GM11168 (cell line): ENCODE data around the gene MTUS2.

Experiments
- in situ Hi-C: fragments of 300-500 bp; cut with MboI; formaldehyde crosslinking; loops from one replicate; pipeline ENCODE4 v1.12.0; 2022; ENCODE audit warnings: low sequenced_read_pairs; ENCODE audit not compliant: unreplicated experiment

The MTUS2 gene

GRCh38 chr13:29489650-29490560 lies 669.8 kb downstream of the MTUS2 start:
- in situ Hi-C loops = no loop called here

GRCh38 chr13:29490561-29490885 lies 670.4 kb downstream of the MTUS2 start:
- in situ Hi-C loops = no loop called here

GRCh38 chr13:29491248-29491647 lies 671.1 kb downstream of the MTUS2 start:
- in situ Hi-C loops = no loop called here

GRCh38 chr13:29493796-29494195 lies 673.7 kb downstream of the MTUS2 start:
- in situ Hi-C loops = no loop called here

GRCh38 chr13:29494520-29494919 lies 674.4 kb downstream of the MTUS2 start:
- in situ Hi-C loops = no loop called here

- in situ Hi-C loops = no loop called here
These were observed 676.1 kb downstream of the MTUS2 start for GRCh38 chr13:29496241-29496712.

- in situ Hi-C loops = no loop called here
These were observed 677.1 kb downstream of the MTUS2 start for GRCh38 chr13:29497137-29497654.

GRCh38 chr13:29498426-29499040 lies 678.4 kb downstream of the MTUS2 start:
- in situ Hi-C loops = no loop called here

- in situ Hi-C loops = no loop called here
These were observed 679.5 kb downstream of the MTUS2 start for GRCh38 chr13:29499506-29500165.

GRCh38 chr13:29500386-29500785 lies 680.2 kb downstream of the MTUS2 start:
- in situ Hi-C loops = no loop called here

GRCh38 chr13:29501674-29502073 lies 681.5 kb downstream of the MTUS2 start:
- in situ Hi-C loops = no loop called here

- in situ Hi-C loops = no loop called here
These were observed 682.4 kb downstream of the MTUS2 start for GRCh38 chr13:29502391-29503008.

- in situ Hi-C loops = no loop called here
These were observed 683.1 kb downstream of the MTUS2 start for GRCh38 chr13:29503041-29503837.

GRCh38 chr13:29504691-29505090 lies 684.6 kb downstream of the MTUS2 start:
- in situ Hi-C loops = loop anchor here (5.0 kb wide), 1 partner anchor 613 kb away; no protein-coding TSS in a partner anchor

GRCh38 chr13:29505511-29505910 lies 685.4 kb downstream of the MTUS2 start:
- in situ Hi-C loops = loop anchor here (5.0 kb wide), 1 partner anchor 612 kb away; no protein-coding TSS in a partner anchor

- in situ Hi-C loops = loop anchor here (5.0 kb wide), 1 partner anchor 611 kb away; no protein-coding TSS in a partner anchor
These were observed 685.8 kb downstream of the MTUS2 start for GRCh38 chr13:29505950-29506349.

GRCh38 chr13:29507356-29507755 lies 687.2 kb downstream of the MTUS2 start:
- in situ Hi-C loops = loop anchor here (5.0 kb wide), 1 partner anchor 610 kb away; no protein-coding TSS in a partner anchor

GRCh38 chr13:29508130-29508875 lies 688.2 kb downstream of the MTUS2 start:
- in situ Hi-C loops = loop anchor here (5.0 kb wide), 1 partner anchor 609 kb away; no protein-coding TSS in a partner anchor

- in situ Hi-C loops = loop anchor here (5.0 kb wide), 1 partner anchor 608 kb away; no protein-coding TSS in a partner anchor
These were observed 688.7 kb downstream of the MTUS2 start for GRCh38 chr13:29508876-29509252.
